ENCODE measurements around the gene DDR1. TPM values are rescaled to one million over a fixed set of nuclear protein-coding genes. Genes with fewer than 3 reads are reported as not detected.

DDR1 gene
- total RNA-seq, 1 donor = 32.4 TPM

DNA sequence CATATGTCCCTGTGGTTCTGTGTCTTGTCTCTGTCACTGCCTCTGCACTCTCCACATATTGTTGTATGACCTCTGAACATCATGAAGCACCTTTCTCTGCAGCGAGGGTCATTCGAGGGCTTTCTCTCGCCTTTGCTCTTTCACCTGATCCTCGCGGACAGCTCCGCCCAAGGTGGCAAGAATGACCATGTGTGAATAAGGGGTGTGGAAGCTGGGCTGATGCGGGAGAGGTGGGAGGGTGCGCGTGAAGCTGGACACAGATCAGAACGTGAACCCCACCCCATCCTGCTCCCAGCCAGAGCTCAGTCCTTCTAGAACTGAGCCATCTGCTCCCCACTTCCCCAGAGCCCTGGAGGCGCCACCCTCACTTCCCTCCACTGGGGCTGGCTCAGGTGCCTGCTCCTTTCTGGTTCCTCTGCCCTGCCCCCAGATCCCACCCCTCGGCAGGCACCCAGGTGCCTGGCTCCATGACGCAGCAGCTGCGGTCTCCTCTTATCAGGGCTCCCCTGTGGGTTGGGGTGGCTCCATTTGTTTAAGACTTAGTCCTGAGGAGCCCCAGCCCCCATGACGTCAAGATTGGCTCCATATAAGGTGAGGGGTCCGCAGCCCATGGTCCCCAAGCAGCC is 56.2 kb downstream of the DDR1 start, which contains the start of gene MUCL3:
TSS of gene MUCL3 (plus strand) at position 613 of the 626 bp plus-strand sequence. CDS start 27 bp downstream, outside the sequence.
- TF ChIP-seq, protein P1, sequence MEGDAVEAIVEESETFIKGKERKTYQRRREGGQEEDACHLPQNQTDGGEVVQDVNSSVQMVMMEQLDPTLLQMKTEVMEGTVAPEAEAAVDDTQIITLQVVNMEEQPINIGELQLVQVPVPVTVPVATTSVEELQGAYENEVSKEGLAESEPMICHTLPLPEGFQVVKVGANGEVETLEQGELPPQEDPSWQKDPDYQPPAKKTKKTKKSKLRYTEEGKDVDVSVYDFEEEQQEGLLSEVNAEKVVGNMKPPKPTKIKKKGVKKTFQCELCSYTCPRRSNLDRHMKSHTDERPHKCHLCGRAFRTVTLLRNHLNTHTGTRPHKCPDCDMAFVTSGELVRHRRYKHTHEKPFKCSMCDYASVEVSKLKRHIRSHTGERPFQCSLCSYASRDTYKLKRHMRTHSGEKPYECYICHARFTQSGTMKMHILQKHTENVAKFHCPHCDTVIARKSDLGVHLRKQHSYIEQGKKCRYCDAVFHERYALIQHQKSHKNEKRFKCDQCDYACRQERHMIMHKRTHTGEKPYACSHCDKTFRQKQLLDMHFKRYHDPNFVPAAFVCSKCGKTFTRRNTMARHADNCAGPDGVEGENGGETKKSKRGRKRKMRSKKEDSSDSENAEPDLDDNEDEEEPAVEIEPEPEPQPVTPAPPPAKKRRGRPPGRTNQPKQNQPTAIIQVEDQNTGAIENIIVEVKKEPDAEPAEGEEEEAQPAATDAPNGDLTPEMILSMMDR (IDR thresholded peaks at IDR 0.05; ENCODE audit: insufficient read depth, low read depth, low read length) = no peak
- H3K4me3 ChIP-seq (ENCODE audit: low read depth, low read length) = no peak within 1 kb of the TSS
- no peak for DNase-seq (ENCODE audit: low read depth)

DNA sequence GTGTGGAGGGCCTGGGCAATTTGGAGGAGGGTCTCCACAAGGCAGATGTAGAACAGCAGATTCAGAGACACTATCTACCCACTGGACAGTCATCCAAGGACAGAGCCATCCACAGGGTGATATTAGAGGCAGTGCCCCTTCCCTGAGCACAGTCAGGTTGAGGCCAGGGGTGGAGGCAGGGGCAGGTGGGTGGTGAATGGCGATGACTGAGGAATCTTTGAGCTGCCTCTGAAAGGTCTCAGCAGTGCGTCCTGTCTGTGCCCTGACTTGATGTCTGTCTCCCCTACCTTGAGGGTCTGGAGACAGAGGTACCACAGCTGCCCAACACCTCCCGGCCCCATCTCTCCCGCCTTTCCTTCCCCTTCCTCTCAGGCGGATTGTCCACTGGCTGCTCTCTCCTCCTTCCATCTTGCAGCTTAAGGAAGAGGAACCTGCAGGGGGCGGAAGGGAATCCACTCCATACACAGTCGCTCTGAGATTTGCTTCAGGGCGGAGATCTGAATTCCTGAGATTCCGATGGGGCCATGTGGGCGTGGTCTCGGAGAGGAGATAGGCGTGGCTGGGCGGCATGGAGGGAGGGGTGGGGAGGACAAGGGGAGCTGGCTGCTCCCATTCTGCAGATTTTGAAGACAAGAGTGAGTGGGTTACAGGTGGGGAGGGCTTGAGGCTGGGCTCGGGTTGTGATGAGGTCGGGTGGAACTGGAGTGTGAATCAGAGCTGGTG is 58.2 kb downstream of the DDR1 start:
- H3K4me3 ChIP-seq (ENCODE audit: low read depth, low read length) = no peak overlapping the region
- TF ChIP-seq, protein P1 (IDR thresholded peaks at IDR 0.05; ENCODE audit: insufficient read depth, low read depth, low read length) = peak; percentile 74
- peak; percentile 77 for DNase-seq (ENCODE audit: low read depth)

DNA sequence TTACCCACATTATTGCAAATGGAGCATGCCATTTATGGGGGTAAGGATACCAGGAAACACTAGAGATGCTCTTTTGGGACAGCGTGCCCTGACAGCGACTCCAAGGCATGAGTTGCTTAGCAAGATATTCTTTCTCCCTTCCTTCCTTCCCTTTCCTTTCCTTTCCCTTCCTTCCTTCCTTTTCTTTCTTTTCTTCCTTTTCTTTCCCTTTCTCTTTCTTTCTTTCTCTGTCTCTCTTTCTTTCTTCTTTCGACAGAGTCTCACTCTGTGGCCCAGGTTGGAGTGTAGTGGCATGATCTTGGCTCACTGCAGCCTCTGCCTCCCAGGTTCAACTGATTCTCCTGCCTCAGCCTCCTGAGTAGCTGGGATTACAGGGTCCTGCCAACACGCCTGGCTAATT is 59.7 kb downstream of the DDR1 start:
- H3K4me3 ChIP-seq (ENCODE audit: low read depth, low read length) = no peak overlapping the region
- DNase-seq (ENCODE audit: low read depth) = no peak
- TF ChIP-seq, protein P1 (IDR thresholded peaks at IDR 0.05; ENCODE audit: insufficient read depth, low read depth, low read length) = no peak

DNA sequence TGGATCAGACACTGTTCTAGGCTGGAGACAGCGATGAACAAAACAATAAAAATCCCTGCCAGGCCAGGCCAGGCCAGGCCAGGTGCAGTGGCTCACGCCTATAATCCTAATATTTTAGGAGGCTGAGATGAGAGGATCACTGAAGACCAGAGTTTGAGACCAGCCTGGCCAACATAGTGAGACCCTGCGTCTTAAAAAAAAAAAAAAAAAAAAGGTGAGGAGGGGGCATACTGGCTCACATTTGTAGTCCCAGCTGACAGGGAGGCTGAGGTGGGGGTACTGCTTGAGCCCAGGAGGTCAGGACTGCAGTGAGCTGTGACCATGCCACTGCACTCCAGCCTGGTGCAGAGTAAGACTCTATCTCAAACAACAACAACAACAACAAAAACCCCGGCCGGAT is 61.0 kb downstream of the DDR1 start:
- no peak for DNase-seq (ENCODE audit: low read depth)
- H3K4me3 ChIP-seq (ENCODE audit: low read depth, low read length) = no peak overlapping the region
- TF ChIP-seq, protein P1 (IDR thresholded peaks at IDR 0.05; ENCODE audit: insufficient read depth, low read depth, low read length) = no peak

DNA sequence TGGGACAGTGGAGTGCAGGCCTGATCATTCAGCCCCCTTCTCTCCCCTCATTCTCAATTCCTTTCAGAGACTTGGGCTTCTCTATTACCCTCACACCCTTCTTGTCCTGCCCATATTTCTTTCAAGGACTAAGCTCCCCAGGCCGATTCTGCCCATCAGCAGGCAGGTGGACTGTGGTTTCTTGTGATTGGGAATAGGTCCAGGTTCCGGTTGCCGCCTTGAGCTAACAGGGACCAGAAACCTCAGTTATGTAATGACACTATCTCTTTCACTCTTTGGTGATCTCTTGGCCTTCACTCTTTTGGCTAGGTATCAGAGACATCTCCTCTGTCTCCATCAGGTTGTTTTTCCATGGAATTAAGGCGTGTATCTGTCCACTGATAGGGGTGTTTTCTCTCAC is 62.9 kb downstream of the DDR1 start:
- no peak for DNase-seq (ENCODE audit: low read depth)
- no peak overlapping the region for H3K4me3 ChIP-seq (ENCODE audit: low read depth, low read length)
- TF ChIP-seq, protein P1 (IDR thresholded peaks at IDR 0.05; ENCODE audit: insufficient read depth, low read depth, low read length) = no peak

DNA sequence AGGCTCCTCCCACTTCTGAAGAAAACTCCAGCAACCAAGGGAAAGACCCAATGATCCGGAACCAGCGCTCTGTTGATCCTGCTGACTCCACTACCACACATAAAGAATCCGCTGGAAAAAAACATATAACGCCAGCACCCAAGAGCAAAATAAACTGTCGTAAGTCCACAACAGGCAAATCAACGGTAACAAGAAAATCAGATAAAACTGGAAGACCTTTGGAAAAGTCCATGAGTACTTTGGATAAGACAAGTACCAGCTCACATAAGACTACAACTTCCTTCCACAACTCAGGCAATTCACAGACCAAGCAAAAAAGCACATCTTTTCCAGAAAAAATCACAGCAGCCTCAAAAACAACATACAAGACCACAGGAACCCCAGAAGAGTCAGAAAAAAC is 64.5 kb downstream of the DDR1 start:
- TF ChIP-seq, protein P1 (IDR thresholded peaks at IDR 0.05; ENCODE audit: insufficient read depth, low read depth, low read length) = no peak
- no peak for DNase-seq (ENCODE audit: low read depth)
- H3K4me3 ChIP-seq (ENCODE audit: low read depth, low read length) = no peak overlapping the region

Small RNA genes within 50 kb of the gene (small RNA-seq; reads per million reads assigned to genes)
- gene RF00019 = not detected

Other genes with a start within 250 kb of the DDR1 start
- gene C6orf136, start 237.4 kb upstream of the DDR1 start, total RNA-seq = 4.8 and 9.9 TPM in 2 replicates
- gene DHX16, start 211.5 kb upstream of the DDR1 start, total RNA-seq = 32.0 and 32.2 TPM in 2 replicates
- 56.6 and 59.3 TPM in 2 replicates for gene PPP1R18, start 197.9 kb upstream of the DDR1 start, total RNA-seq
- 3.5 and 5.5 TPM in 2 replicates for gene NRM, start 193.5 kb upstream of the DDR1 start, total RNA-seq
- 3.2 and 4.7 TPM in 2 replicates for gene MDC1, start 167.2 kb upstream of the DDR1 start, total RNA-seq
- gene TUBB, start 164.2 kb upstream of the DDR1 start, total RNA-seq = 590 and 713 TPM in 2 replicates
- gene FLOT1, start 141.8 kb upstream of the DDR1 start, total RNA-seq = 107 and 119 TPM in 2 replicates
- gene IER3, start 140.0 kb upstream of the DDR1 start, total RNA-seq = 132 and 187 TPM in 2 replicates
- gene GTF2H4, start 23.7 kb downstream of the DDR1 start, total RNA-seq = 9.3 and 14.7 TPM in 2 replicates
- 15.1 and 17.3 TPM in 2 replicates for gene VARS2, start 29.7 kb downstream of the DDR1 start, total RNA-seq
- not detected in 2 replicates for gene SFTA2, start 47.7 kb downstream of the DDR1 start, total RNA-seq
- not detected in 2 replicates for gene MUCL3, start 56.5 kb downstream of the DDR1 start, total RNA-seq
- not detected in 2 replicates for gene MUC21, start 99.2 kb downstream of the DDR1 start, total RNA-seq
- gene MUC22, start 126.0 kb downstream of the DDR1 start, total RNA-seq = not detected in 2 replicates
- gene C6orf15, start 228.1 kb downstream of the DDR1 start, total RNA-seq = not detected in 2 replicates
- gene PSORS1C1, start 230.3 kb downstream of the DDR1 start, total RNA-seq = 0.97 and 3.0 TPM in 2 replicates
- gene CDSN, start 235.9 kb downstream of the DDR1 start, total RNA-seq = not detected in 2 replicates